Right ventricle myocardium inferior (tissue), 1 donor: ENCODE measurements around the gene FMNL2. TPM values are rescaled to one million over a fixed set of nuclear protein-coding genes. Genes with fewer than 3 reads are reported as not detected.
"Not testable (repeated sequence)": the region's sequence is repeated elsewhere in the genome, so short reads cannot be mapped to it uniquely, and the experiment has no call there.

Experiments used
- ATAC-seq: fragments of 200-7000 bp; cut with Tn5 transposase; one replicate; pipeline ENCODE4 v1.9.1; 2020; ENCODE audit warnings: mild to moderate bottlenecking, moderate library complexity
- DNase-seq: peaks from one replicate; pipeline ENCODE4 v3.0.0; 2021; ENCODE audit errors: missing footprints
- intact Hi-C: fragments of 100-400 bp; cut with DNase I; formaldehyde crosslinking; loops from one replicate; pipeline ENCODE4 v1.11.0; 2022
- total RNA-seq: library from RNA; stranded (reverse); fragmentation: NEBNext Ultra II Directional; extraction: Animal tissue kit (Norgen Biotek cat#: 25700); gene quantifications from one replicate; pipeline ENCODE4 v1.2.1, GENCODE V29; 2021
- donor health status: DM: no; HTN: yes; CAD: no; lungs with severe emphysema.

Gene FMNL2
- total RNA-seq, 1 donor from 2014 or later, result 7.2 TPM

- ATAC-seq (no peak), DNase-seq (no peak)
- intact Hi-C loops, result no loop called here
These were observed 137.5 kb downstream of the FMNL2 start for GRCh38 chr2:152472481-152472887.

- intact Hi-C loops, result no loop called here
- ATAC-seq (no peak), DNase-seq (no peak)
These were observed 138.3 kb downstream of the FMNL2 start for GRCh38 chr2:152473151-152473857.

GRCh38 chr2:152474523-152474922 lies 139.5 kb downstream of the FMNL2 start:
- intact Hi-C loops, ATAC-seq, DNase-seq: not testable (repeated sequence)

DNA sequence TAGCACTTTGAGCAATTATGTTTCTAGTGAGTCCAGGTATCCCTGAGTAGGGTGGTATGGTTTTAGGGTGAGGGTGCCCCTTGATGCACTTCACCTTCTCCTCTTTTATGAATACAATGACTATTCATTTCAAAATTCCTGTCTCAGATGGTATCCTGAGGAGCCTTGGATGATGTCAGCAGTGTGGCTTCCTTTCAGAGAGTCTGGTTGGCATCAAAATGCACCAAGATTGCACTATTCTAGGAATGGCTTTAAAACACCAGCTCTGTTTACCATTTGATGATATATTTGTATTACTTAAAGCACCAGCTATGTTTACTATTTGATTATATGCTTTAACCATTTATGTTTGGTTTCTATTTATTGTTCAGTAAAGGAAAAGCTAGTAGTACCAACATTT lies 141.0 kb downstream of the FMNL2 start:
- no peak for DNase-seq
- no peak for ATAC-seq
- intact Hi-C loops, result no loop called here

- ATAC-seq (no peak), DNase-seq (no peak)
- intact Hi-C loops, result no loop called here
These were observed 142.5 kb downstream of the FMNL2 start for GRCh38 chr2:152477347-152478092.

DNA sequence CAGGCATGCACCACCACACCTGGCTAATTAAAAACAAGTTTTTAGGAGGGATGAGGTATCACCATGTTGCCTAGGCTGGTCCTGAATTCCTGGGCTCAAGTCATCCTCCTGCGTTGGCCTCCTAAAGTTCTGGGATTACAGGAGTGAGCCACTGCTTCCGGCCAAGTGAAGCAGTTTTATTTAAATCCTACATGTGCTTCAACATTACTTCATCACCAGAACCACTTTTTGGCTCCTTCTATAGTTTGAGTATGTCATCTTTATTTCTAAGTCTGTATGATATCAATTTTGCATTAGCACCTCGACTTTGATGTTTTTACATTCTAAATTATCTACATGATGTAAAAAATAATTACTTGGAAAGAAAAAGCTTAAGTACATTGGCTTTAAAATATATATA lies 144.3 kb downstream of the FMNL2 start:
- intact Hi-C loops, result no loop called here
- DNase-seq (no peak), ATAC-seq (no peak)

- no peak for ATAC-seq
- no peak for DNase-seq
These were observed 145.9 kb downstream of the FMNL2 start for GRCh38 chr2:152480821-152481399.

GRCh38 chr2:152481881-152482583 lies 147.1 kb downstream of the FMNL2 start:
- intact Hi-C loops, result no loop called here
- DNase-seq, result no peak
- ATAC-seq, result no peak

More at GRCh38 chr2:152480821-152481399, 145.9 kb downstream of the FMNL2 start:
- intact Hi-C loops, result no loop called here

DNA sequence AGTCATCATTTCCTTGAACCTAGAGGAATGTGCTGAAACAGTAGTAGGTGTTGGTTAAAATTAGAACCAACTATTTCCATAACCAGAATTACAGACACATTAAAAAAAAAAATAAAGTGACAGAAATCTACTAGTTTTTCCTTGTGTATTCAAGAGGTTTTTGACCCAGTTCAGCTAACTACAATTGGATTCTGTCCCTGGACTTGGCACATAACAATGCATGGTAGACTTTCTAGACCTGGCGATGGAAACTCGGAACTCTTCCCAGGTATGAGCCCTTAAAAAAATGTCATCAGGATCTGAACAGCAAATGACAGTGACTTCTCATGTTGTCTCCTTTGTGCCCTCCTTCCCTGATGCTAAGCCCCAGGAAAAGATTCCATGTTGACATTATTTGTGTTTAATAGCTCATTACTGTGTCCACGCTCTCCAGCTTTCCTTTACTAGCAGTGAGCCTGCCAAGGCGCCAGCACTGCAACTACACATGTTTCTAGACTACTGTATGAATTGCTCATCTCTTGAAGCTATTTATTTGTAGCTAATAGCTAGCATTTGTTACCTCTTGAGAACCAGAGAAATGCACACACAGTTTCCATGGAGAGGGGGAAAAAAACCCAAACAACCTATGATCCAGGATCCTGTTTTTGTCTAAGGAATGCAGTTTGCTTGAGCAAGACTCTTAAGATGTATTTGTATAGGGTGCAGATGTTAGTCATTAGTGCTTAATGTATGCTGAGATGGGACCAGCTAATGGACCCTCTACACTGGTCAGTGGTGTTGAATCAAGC lies 148.5 kb downstream of the FMNL2 start:
- intact Hi-C loops, result no loop called here
- DNase-seq, result no peak
- ATAC-seq, result no peak

DNA sequence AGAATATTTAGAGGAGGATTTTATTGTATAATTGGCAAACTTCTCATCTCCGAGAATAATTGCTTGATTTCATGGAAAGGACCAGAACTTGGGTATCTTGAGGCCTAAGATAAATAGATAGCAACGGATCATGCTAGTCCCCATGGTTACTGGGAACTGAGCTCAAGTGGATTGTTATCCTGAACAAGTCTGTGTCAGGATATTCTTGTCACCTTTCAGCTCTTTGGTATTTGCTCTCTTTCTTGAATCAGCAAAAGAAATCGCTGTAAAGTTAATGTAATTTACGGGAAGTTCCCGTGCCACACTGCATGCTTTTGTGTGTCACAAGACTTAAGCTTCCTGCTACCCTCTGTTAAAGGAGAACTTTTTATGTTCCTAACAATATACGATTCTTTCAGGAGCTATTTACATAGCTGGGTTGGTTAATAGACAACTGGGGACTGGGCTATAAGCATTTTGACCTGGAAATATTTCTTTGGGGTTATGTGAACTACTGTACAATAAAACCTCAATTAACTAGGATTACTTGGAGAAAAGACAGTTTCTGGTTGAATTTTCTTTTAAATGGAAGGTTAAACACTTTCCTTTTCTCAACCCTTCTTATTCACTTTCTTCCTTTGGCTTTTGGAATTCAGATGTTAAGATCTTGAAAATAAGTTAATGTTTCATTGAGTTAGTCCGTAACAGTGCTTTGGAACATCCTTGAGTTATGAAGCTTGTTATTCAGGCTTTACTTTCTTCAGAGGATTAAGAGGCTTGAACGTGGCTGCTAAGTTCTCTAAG lies 151.2 kb downstream of the FMNL2 start:
- DNase-seq (no peak), ATAC-seq (peak; percentile 42)
- intact Hi-C loops, result no loop called here

- ATAC-seq (no peak), DNase-seq (no peak)
- intact Hi-C loops, result no loop called here
These were observed 151.9 kb downstream of the FMNL2 start for GRCh38 chr2:152486737-152487400.

DNA sequence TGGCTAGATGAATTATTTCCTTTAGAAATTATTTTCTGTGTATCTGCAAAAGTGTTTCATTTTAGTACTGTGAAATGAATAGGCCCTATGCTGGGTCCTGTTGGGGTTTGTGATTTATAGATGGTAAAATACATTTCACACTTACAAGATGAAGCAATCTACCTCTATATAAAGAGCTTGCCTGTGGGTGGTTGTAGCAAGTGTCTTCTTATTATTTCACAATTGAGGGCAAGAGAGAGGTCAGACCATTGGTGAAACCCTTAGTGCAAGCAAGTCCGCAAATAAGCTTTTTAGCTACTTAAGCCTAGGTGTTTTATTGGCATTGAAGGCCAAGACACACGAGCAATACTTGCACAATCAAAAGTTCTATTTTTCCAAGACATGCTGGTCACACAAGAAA lies 153.1 kb downstream of the FMNL2 start:
- intact Hi-C loops, result no loop called here
- DNase-seq, result no peak
- ATAC-seq, result no peak

DNA sequence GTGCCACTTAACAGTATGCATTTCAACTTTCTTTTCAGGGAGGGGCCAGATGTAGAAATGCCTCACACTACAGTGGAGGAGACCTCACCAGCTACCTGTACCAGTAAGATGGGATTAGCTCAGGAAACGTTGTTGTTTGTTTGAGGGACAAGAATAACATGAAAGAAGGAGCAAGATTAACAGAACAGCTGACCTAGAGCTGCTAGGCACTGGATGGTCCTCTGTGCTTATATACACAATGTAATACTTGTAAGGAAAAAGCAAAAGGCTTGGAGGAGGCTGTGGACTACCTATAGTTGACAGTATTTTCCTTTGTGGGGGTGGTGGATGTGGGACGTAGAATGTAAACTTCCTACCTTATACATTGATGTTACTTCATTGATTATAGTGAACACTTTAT lies 154.4 kb downstream of the FMNL2 start:
- ATAC-seq (no peak), DNase-seq (no peak)
- intact Hi-C loops, result no loop called here

GRCh38 chr2:152490686-152491455 lies 155.9 kb downstream of the FMNL2 start:
- intact Hi-C loops, result loop anchor here (10.0 kb wide), 1 partner anchor 156 kb away; the partner anchor contains the start of gene FMNL2
- DNase-seq (no peak), ATAC-seq (peak; percentile 60)

DNA sequence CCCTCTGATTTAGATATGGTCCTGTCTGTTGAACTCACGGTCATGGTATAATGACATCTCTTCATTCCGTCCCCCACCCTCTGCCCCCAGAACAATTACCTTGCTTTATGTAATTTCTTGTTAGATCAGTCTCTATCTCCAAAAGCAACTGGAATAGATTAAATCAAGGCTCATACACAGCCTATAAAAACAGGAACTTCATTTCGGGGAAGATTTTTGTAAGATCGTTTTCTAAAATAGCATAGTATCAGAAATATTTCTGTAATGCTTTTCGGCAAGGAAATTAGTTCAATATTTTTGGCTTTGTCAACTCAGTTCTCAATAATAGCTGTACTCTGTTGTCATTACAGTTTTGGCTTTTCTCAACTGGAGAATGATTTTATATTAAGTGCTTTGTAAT lies 157.2 kb downstream of the FMNL2 start:
- intact Hi-C loops, result loop anchor here (10.0 kb wide), 1 partner anchor 157 kb away; the partner anchor contains the start of gene FMNL2
- ATAC-seq, result no peak
- DNase-seq, result no peak

- DNase-seq, result no peak
- intact Hi-C loops, result loop anchor here (10.0 kb wide), 1 partner anchor 158 kb away; the partner anchor contains the start of gene FMNL2
- no peak for ATAC-seq
These were observed 157.9 kb downstream of the FMNL2 start for GRCh38 chr2:152492911-152493310.
